Ovary (tissue), 9 donors: ENCODE data around the gene MICOS13. TPM values are rescaled to one million over a fixed set of nuclear protein-coding genes. Genes with fewer than 3 reads are reported as not detected.

Experiments used
- DNase-seq, 5 donors: peaks; one replicate each; pipeline ENCODE4 v3.0.0-alpha.2; 2019 to 2020
- H3K27ac ChIP-seq, 2 donors: fragments of 200-600 bp; one replicate each; pipeline versions ENCODE4 v1.5.1 to v1.8.0; 2019 to 2022
- H3K27me3 ChIP-seq: fragments of 200-600 bp; one replicate; pipeline ENCODE4 v1.8.0; 2022
- H3K36me3 ChIP-seq: fragments of 200-600 bp; sonication (generic); one replicate; pipeline ENCODE4 v1.5.1; 2019
- H3K4me1 ChIP-seq: one replicate; pipeline ENCODE4 v1.8.1; 2013; ENCODE audit warnings: mild to moderate bottlenecking, moderate library complexity; ENCODE audit not compliant: insufficient read depth
- H3K4me3 ChIP-seq: fragments of 200-600 bp; sonication (generic); one replicate; pipeline ENCODE4 v1.5.1; 2017
- H3K9me3 ChIP-seq, 2 donors: fragments of 200-600 bp in 1 of 2; sonication (generic) in 1 of 2; one replicate each; pipeline versions ENCODE4 v1.5.1 to v1.8.1; 2013 to 2019; ENCODE audit warnings: mild to moderate bottlenecking in 1 of 2, moderate library complexity in 1 of 2
- EP300 ChIP-seq: sonication (generic); formaldehyde crosslinking; IDR thresholded peaks from one replicate; pipeline ENCODE4 v1.6.1; 2017; ENCODE audit warnings: antibody characterized with exemption
- POLR2A ChIP-seq: fragments of 450-650 bp; IDR thresholded peaks from one replicate; pipeline ENCODE4 v1.6.1; 2017; ENCODE audit warnings: antibody characterized with exemption, mild to moderate bottlenecking, moderate library complexity
- WGBS, 3 donors: extraction: QIAGEN DNeasy Blood & Tissue Kit in 1 of 3; methylation state at CpG; one replicate each; pipeline versions ENCODE4 v1.1.5 to v1.1.7; 2013 to 2017; 5-methylcytosine and 5-hydroxymethylcytosine counted together
- intact Hi-C, 4 donors: fragments of 100-400 bp; cut with DNase I; formaldehyde crosslinking; loops; one replicate each; pipeline versions ENCODE4 v1.11.0 to v1.15.1; 2022 to 2023
- polyA plus RNA-seq, 2 donors: library from polyadenylated mRNA; stranded (reverse); fragments of 200-250 nt in 1 of 2; fragments of 350-450 nt in 1 of 2; fragmentation: Illumina TruSeq in 1 of 2; extraction: RNeasy Lipid Tissue Mini Kit (QIAGEN cat#74804) in 1 of 2; gene quantifications; one replicate each; pipeline ENCODE4 v1.2.3, GENCODE V29; 2013 to 2014
- total RNA-seq, 7 donors: library from RNA; depleted of rRNA in 2 of 7; stranded (reverse); fragments of >200 nt in 2 of 7; fragmentation: NEBNext Ultra II Directional in 3 of 7; extraction: Animal tissue kit (Norgen Biotek cat#: 25700) in 3 of 7; gene quantifications; one replicate each; pipeline versions ENCODE4 v1.1.0 to v1.2.4, GENCODE V29; 2016 to 2023
- TF ChIP-seq, protein P1 (sequence below), 3 donors: fragments of 450-650 bp in 2 of 3; fragments of 200-600 bp in 1 of 3; IDR thresholded peaks; one replicate each; pipeline versions ENCODE4 v1.5.1 to v1.8.0; 2016 to 2022; ENCODE audit warnings: antibody characterized with exemption in 3 of 3, mild to moderate bottlenecking in 1 of 3
- donor health status: DM: no; HTN: no; CAD: no; lungs with moderate emphysema.
- donor health status: DM: no; HTN: no; CAD: no.
- donor health status: Bipolar disorder and iron deficiency.
- donor health status: DM: yes; HTN: yes; CAD: no.
- donor health status: DM: no; HTN: no; CAD: no.
- donor health status: DM: yes; HTN: yes; CAD: no.

Gene MICOS13
- total and polyA plus RNA-seq, 9 donors, result 5.2 to 48.7 (median 44.2) TPM

DNA sequence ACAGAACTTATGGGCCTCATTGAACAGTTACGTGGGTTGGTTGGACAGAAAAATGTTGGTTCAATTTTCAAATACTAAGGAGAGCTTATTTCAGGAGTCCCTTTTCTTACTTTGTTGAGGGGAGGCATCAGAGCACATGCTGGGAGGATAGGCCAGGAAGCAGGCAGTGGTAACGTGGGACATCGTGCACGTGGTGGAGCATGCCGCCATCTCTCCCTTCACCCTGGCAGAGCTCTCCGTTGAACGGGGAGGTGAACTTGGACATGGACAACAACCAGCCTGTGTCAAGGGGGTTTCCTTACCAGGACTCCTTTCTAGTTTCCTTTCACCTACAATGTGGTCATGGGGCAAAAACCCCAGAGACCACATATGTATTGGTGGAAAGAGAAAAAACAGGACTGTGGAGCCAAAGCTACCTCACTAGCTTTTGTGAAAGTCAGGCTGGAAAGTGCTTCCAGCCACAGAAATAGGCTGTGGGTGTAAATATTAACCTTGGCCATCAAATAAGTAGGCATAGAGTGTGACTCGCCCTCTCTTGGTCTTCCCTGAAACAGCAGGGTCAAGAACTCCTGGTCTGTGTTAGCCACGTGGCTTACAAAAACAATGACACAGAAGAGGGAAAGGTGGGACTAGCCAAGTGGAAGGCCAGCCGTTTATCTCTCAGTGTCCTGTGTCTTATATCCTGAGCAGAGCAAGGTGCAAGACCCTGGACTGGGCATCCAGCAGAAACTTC lies 14.4 kb downstream of the MICOS13 start:
- TF ChIP-seq, protein P1, sequence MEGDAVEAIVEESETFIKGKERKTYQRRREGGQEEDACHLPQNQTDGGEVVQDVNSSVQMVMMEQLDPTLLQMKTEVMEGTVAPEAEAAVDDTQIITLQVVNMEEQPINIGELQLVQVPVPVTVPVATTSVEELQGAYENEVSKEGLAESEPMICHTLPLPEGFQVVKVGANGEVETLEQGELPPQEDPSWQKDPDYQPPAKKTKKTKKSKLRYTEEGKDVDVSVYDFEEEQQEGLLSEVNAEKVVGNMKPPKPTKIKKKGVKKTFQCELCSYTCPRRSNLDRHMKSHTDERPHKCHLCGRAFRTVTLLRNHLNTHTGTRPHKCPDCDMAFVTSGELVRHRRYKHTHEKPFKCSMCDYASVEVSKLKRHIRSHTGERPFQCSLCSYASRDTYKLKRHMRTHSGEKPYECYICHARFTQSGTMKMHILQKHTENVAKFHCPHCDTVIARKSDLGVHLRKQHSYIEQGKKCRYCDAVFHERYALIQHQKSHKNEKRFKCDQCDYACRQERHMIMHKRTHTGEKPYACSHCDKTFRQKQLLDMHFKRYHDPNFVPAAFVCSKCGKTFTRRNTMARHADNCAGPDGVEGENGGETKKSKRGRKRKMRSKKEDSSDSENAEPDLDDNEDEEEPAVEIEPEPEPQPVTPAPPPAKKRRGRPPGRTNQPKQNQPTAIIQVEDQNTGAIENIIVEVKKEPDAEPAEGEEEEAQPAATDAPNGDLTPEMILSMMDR (IDR thresholded peaks at IDR 0.05), result no peak
- TF ChIP-seq EP300 (no peak), POLR2A (no peak)
- no peak for DNase-seq
- intact Hi-C loops, result no loop called here
- Histone ChIP-seq H3K4me3 (no peak overlapping the region), H3K4me1 (no peaks in the 10 kb centered on the region), H3K27me3 (no peaks in the 10 kb centered on the region), H3K36me3 (no peaks in the 10 kb centered on the region), H3K27ac (no peak overlapping the region), H3K9me3 (no peaks in the 10 kb centered on the region)
- WGBS, 3 donors, result 66 to 71% (median 71%) methylated on average over 10 of the region's 10 CpGs

DNA sequence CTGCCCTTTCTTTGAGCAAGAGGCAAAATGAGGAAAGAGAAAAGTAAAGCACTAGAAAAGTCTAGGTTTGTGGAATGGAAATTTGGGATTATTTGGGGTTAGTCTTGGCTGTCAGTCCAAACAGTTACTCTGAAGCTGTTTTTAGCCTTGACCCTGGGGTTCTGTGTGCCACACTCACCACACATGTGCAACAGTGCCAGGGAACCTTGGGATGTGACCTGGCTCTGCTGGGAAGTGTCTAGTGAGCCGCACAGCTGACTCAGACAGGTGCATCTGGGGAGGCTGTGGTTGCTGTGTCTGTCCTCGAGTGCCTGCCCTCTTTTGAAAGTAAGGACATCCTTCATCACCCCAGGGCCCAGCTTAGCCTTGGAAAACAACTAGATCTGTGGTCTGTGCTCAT lies 15.8 kb downstream of the MICOS13 start:
- WGBS, 3 donors, result 65 to 83% (median 74%) methylated on average over 2 of the region's 2 CpGs
- Histone ChIP-seq H3K9me3 (no peaks in the 10 kb centered on the region), H3K4me3 (no peak overlapping the region), H3K27me3 (no peaks in the 10 kb centered on the region), H3K4me1 (no peaks in the 10 kb centered on the region), H3K27ac (no peak overlapping the region), H3K36me3 (no peaks in the 10 kb centered on the region)
- intact Hi-C loops, result no loop called here
- no peak for DNase-seq
- no peak for TF ChIP-seq EP300

DNA sequence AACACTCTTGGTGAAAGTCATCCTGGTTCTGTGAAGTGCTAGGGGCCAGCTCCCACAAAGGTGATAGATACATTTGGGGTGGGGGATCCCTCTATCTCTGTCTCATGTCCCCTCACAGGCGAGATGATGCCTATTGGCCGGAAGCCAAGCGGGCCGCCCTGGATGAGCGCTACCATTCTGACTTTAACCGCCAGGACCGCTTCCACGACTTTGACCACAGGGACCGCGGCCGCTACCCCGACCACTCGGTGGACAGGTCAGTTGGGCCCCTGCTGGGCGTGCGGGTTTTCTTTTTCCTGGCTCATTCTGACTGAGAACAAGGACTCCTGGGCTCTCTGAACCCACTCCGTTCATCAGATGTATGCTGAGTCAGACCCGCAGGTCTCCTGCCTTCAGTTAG lies 16.4 kb downstream of the MICOS13 start:
- H3K4me3 ChIP-seq, result no peak overlapping the region
- no peak overlapping the region for H3K27ac ChIP-seq
- H3K4me1 ChIP-seq, result no peaks in the 10 kb centered on the region
- no peaks in the 10 kb centered on the region for H3K36me3 ChIP-seq
- TF ChIP-seq, protein P1 (IDR thresholded peaks at IDR 0.05), result no peak
- TF ChIP-seq POLR2A, result no peak
- no peak for TF ChIP-seq EP300
- intact Hi-C loops, result no loop called here
- no peak for DNase-seq
- no peaks in the 10 kb centered on the region for H3K9me3 ChIP-seq
- no peaks in the 10 kb centered on the region for H3K27me3 ChIP-seq
- WGBS, 3 donors, result 89 to 92% (median 92%) methylated on average over 17 of the region's 17 CpGs

DNA sequence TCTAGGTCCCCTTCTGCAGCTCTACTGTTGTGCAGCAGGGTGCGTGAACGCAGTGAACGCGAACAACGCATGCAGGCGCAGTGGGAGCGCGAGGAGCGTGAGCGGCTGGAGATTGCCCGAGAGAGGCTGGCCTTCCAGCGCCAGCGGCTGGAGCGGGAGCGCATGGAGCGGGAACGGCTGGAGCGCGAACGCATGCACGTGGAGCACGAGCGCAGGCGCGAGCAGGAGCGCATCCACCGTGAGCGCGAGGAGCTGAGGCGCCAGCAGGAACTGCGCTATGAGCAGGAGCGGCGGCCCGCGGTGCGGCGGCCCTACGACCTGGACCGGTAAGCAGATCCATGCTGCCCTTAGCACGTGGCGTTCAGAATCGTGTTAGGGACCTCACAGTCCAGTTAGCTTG lies 18.8 kb downstream of the MICOS13 start:
- Histone ChIP-seq H3K36me3 (no peaks in the 10 kb centered on the region), H3K27me3 (no peaks in the 10 kb centered on the region), H3K4me1 (no peaks in the 10 kb centered on the region), H3K4me3 (no peak overlapping the region), H3K9me3 (no peaks in the 10 kb centered on the region), H3K27ac (no peak overlapping the region)
- WGBS, 3 donors, result 95 to 97% (median 96%) methylated on average over 42 of the region's 42 CpGs
- no peak for DNase-seq
- TF ChIP-seq, protein P1 (IDR thresholded peaks at IDR 0.05), result no peak
- TF ChIP-seq POLR2A (no peak), EP300 (no peak)
- intact Hi-C loops, result no loop called here

DNA sequence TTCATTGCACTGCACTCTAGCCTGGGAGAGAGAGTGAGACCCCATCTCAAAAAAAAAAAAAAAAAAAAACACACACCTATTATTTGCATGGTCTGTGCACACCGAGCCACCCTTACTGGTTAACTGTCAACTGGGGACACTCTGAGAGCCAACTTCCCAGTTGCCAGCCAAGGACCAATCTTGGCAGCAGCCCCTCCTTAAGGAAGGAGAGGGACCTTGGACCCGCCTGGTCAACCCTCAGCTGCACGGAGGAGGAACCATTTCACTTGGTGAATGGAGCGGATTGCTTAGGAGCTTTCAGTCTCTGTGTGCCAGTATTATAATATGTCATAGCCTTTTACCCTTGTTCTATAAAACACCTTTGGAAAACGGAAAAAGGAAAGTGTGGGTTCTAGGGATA lies 24.9 kb downstream of the MICOS13 start:
- H3K36me3 ChIP-seq, result no peaks in the 10 kb centered on the region
- 76 to 80% (median 78%) methylated on average over 5 of the region's 5 CpGs for WGBS, 3 donors
- no peaks in the 10 kb centered on the region for H3K4me1 ChIP-seq
- intact Hi-C loops, result no loop called here
- no peak for DNase-seq
- TF ChIP-seq, protein P1 (IDR thresholded peaks at IDR 0.05), result no peak
- TF ChIP-seq POLR2A (no peak), EP300 (no peak)
- no peaks in the 10 kb centered on the region for H3K27me3 ChIP-seq
- H3K27ac ChIP-seq, result no peak overlapping the region
- no peak overlapping the region for H3K4me3 ChIP-seq
- H3K9me3 ChIP-seq, result no peaks in the 10 kb centered on the region
